A549 (cell line): ENCODE data around the gene ADAMTS12. TPM values are rescaled to one million over a fixed set of nuclear protein-coding genes. Genes with fewer than 3 reads are reported as not detected.

Experiments
- ATAC-seq, 2 experiments: fragments of 200-7000 bp in 1 of 2; fragments of >200 bp in 1 of 2; cut with Nextera tagmentation in 1 of 2; cut with Tn5 transposase in 1 of 2; 3 replicates each; pipeline versions ENCODE4 v1.8.0 to v1.9.1; 2018 to 2020; ENCODE audit warnings: mild to moderate bottlenecking in 1 of 2, moderate library complexity in 1 of 2
- CTCF ChIA-PET: fragments of 300-600 bp; sonication (Branson Sonifier 250); formaldehyde crosslinking; extraction: SDS; loops from one replicate; lab custom pipeline; 2021; ENCODE audit warnings: antibody characterized with exemption, inconsistent platforms; lab: Yijun Ruan, JAX
- POLR2A ChIA-PET: fragments of 350-600 bp; formaldehyde crosslinking; extraction: SDS; loops from one replicate; lab custom pipeline; 2021; ENCODE audit warnings: antibody characterized with exemption, inconsistent platforms; lab: Yijun Ruan, JAX
- DNase-seq, 2 experiments: peaks; one replicate each; pipeline versions ENCODE4 v3.0.0 to v3.0.0-alpha.2; 2011 to 2016; ENCODE audit warnings: low read depth in 1 of 2, low spot score in 1 of 2
- FAIRE-seq: peaks from 2 replicates; lab custom pipeline; 2011; peaks lifted over from hg19 to GRCh38; lab: Jason Lieb, UNC
- H3K27ac ChIP-seq, 2 experiments: fragments of >200 bp; sonication (Bioruptor Twin); formaldehyde crosslinking; 3 replicates each; pipeline ENCODE4 v1.5.1; 2016 to 2017
- H3K4me1 ChIP-seq: fragments of >200 bp; sonication (Bioruptor Twin); formaldehyde crosslinking; 3 replicates; pipeline ENCODE4 v1.6.1; 2016
- H3K4me2 ChIP-seq: fragments of >200 bp; sonication (Bioruptor Twin); formaldehyde crosslinking; 3 replicates; pipeline ENCODE4 v1.6.1; 2016
- H3K4me3 ChIP-seq: fragments of >200 bp; sonication (Bioruptor Twin); formaldehyde crosslinking; 3 replicates; pipeline ENCODE4 v1.5.1; 2016
- H3K9me3 ChIP-seq: fragments of >200 bp; sonication (Bioruptor Twin); formaldehyde crosslinking; 3 replicates; pipeline ENCODE4 v1.6.1; 2016
- BHLHE40 ChIP-seq: IDR thresholded peaks from 2 replicates; pipeline ENCODE4 v1.6.1; 2012; ENCODE audit warnings: low read depth, low read length, inconsistent platforms
- CEBPB ChIP-seq, 2 experiments: fragments of >200 bp in 1 of 2; sonication (Bioruptor Twin) in 1 of 2; formaldehyde crosslinking in 1 of 2; IDR thresholded peaks; 2 replicates each; pipeline ENCODE4 v1.6.1; 2012 to 2016
- CHD2 ChIP-seq: fragments of 150-350 bp; IDR thresholded peaks from 2 replicates; pipeline ENCODE4 v1.6.1; 2014; ENCODE audit warnings: low read length; ENCODE audit not compliant: partially characterized antibody
- EHMT2 ChIP-seq: fragments of 200-600 bp; sonication (generic); IDR thresholded peaks from 2 replicates; pipeline ENCODE4 v1.6.1; 2016; ENCODE audit warnings: antibody characterized with exemption, low read depth, mild to moderate bottlenecking, moderate library complexity
- EP300 ChIP-seq, 2 experiments: fragments of >200 bp; sonication (Bioruptor Twin); formaldehyde crosslinking; IDR thresholded peaks; 2 replicates in 1 of 2; 3 replicates in 1 of 2; pipeline ENCODE4 v1.6.1; 2016 to 2017
- FOSB ChIP-seq: fragments of 250-450 bp; sonication (Bioruptor Pico); IDR thresholded peaks from 2 replicates; pipeline ENCODE4 v1.5.0; 2020; ENCODE audit warnings: mild to moderate bottlenecking, moderate library complexity
- FOSL2 ChIP-seq, 2 experiments: fragments of 450-650 bp in 1 of 2; fragments of >200 bp in 1 of 2; sonication (Bioruptor Twin) in 1 of 2; formaldehyde crosslinking; IDR thresholded peaks; 2 replicates each; pipeline versions ENCODE4 v1.5.0 to v1.6.1; 2016 to 2020; ENCODE audit warnings: mild to moderate bottlenecking in 1 of 2, moderate library complexity in 1 of 2
- FOXS1 ChIP-seq: fragments of 250-450 bp; sonication (Bioruptor Pico); IDR thresholded peaks from 2 replicates; pipeline ENCODE4 v1.5.0; 2020; ENCODE audit warnings: mild to moderate bottlenecking, moderate library complexity
- HDAC2 ChIP-seq: fragments of 200-600 bp; sonication (generic); IDR thresholded peaks from 2 replicates; pipeline ENCODE4 v1.6.1; 2016
- HEYL ChIP-seq: fragments of 250-450 bp; sonication (Bioruptor Pico); IDR thresholded peaks from 2 replicates; pipeline ENCODE4 v1.8.0; 2021; ENCODE audit warnings: mild to moderate bottlenecking, moderate library complexity
- HOXB13 ChIP-seq: fragments of 250-450 bp; sonication (Bioruptor Pico); IDR thresholded peaks from 2 replicates; pipeline ENCODE4 v1.5.0; 2020; ENCODE audit warnings: low read depth, mild to moderate bottlenecking, moderate library complexity
- HOXB5 ChIP-seq: fragments of 250-450 bp; sonication (Bioruptor Pico); IDR thresholded peaks from 2 replicates; pipeline ENCODE4 v1.5.0; 2020; ENCODE audit warnings: mild to moderate bottlenecking, moderate library complexity
- JUN ChIP-seq, 2 experiments: fragments of >200 bp; sonication (Bioruptor Twin); formaldehyde crosslinking; IDR thresholded peaks; 2 replicates in 1 of 2; 3 replicates in 1 of 2; pipeline ENCODE4 v1.6.1; 2016 to 2017
- JUNB ChIP-seq: fragments of >200 bp; sonication (Bioruptor Twin); formaldehyde crosslinking; IDR thresholded peaks from 2 replicates; pipeline ENCODE4 v1.6.1; 2016
- KDM1A ChIP-seq: fragments of 200-600 bp; sonication (generic); IDR thresholded peaks from 2 replicates; pipeline ENCODE4 v1.6.1; 2016; ENCODE audit warnings: low read depth, mild to moderate bottlenecking
- KDM5A ChIP-seq: fragments of 200-600 bp; sonication (generic); IDR thresholded peaks from 2 replicates; pipeline ENCODE4 v1.6.1; 2016; ENCODE audit warnings: antibody characterized with exemption, mild to moderate bottlenecking
- MAZ ChIP-seq: fragments of 150-350 bp; IDR thresholded peaks from 2 replicates; pipeline ENCODE4 v1.6.1; 2014; ENCODE audit warnings: antibody characterized with exemption, low read depth, low read length, borderline replicate concordance
- MYC ChIP-seq: IDR thresholded peaks from 2 replicates; pipeline ENCODE4 v1.6.1; 2012; ENCODE audit warnings: mild to moderate bottlenecking, inconsistent platforms, low read length, improper control_type of control experiment, borderline replicate concordance
- POLR2AphosphoS2 ChIP-seq: conservative IDR thresholded peaks from 2 replicates; pipeline ENCODE4 v1.6.1; 2012; ENCODE audit warnings: low read length, improper control_type of control experiment, inconsistent platforms
- RAD21 ChIP-seq, 2 experiments: fragments of >200 bp in 1 of 2; sonication (Bioruptor Twin) in 1 of 2; formaldehyde crosslinking in 1 of 2; IDR thresholded peaks in 1 of 2; conservative IDR thresholded peaks in 1 of 2; 2 replicates in 1 of 2; 3 replicates in 1 of 2; pipeline ENCODE4 v1.6.1; 2012 to 2018; ENCODE audit warnings: inconsistent platforms in 1 of 2
- RCOR1 ChIP-seq: fragments of 150-350 bp; IDR thresholded peaks from 2 replicates; pipeline ENCODE4 v1.6.1; 2014; ENCODE audit warnings: antibody characterized with exemption, low read length, low read depth
- RFX5 ChIP-seq: fragments of 450-650 bp; IDR thresholded peaks from 2 replicates; pipeline ENCODE4 v1.7.1; 2014; ENCODE audit warnings: antibody characterized with exemption, mild to moderate bottlenecking, moderate library complexity
- SMC3 ChIP-seq: fragments of >200 bp; sonication (Bioruptor Twin); formaldehyde crosslinking; IDR thresholded peaks from 3 replicates; pipeline ENCODE4 v1.6.1; 2018; ENCODE audit warnings: inconsistent platforms
- WGBS: methylation state at CpG from one replicate; pipeline ENCODE4 v1.1.6; 2017; ENCODE audit errors: missing lambda C conversion rate; 5-methylcytosine and 5-hydroxymethylcytosine counted together
- polyA plus RNA-seq, 4 experiments: library from polyadenylated mRNA; depleted of rRNA in 3 of 4; stranded (reverse); fragments of >200 nt; fragmentation: RNase III in 1 of 4; extraction: RNeasy Plus Mini Kit Qiagen cat#74134 plus additional on column Dnase treatment in 1 of 4; gene quantifications; 2 replicates in 3 of 4; 3 replicates in 1 of 4; pipeline ENCODE4 v1.2.3, GENCODE V29; 2011 to 2017
- TF ChIP-seq, protein P1 (sequence below): fragments of 250-450 bp; sonication (Bioruptor Pico); IDR thresholded peaks from 2 replicates; pipeline ENCODE4 v1.5.0; 2020; ENCODE audit warnings: low read depth, mild to moderate bottlenecking, moderate library complexity
- TF ChIP-seq, protein P2 (sequence below): fragments of 200-600 bp; sonication (generic); IDR thresholded peaks from 2 replicates; pipeline ENCODE4 v1.6.1; 2016; ENCODE audit warnings: antibody characterized with exemption, mild to moderate bottlenecking, moderate library complexity

Gene ADAMTS12
- polyA plus RNA-seq, 2 of the 4 experiments (the other 2 are of a cell fraction), result 4.8 to 6.8 TPM

- TF ChIP-seq KDM1A (no peak), CEBPB (IDR thresholded peaks at IDR 0.05) (peak in 1 of 2 experiments; percentile 63; a peak in 2 of 4 replicates)
- TF ChIP-seq, all 56 proteins: peak for 1
- H3K4me2 ChIP-seq, result no peak overlapping the region
- H3K4me3 ChIP-seq, result no peak overlapping the region
- ChIA-PET POLR2A (no interaction called here), CTCF (interaction anchor here (0.7 to 1.4 kb wide), 2 partner anchors 41 to 141 kb away, joined by 3 read pairs; no protein-coding TSS in a partner anchor)
- DNase-seq, result no peak
- FAIRE-seq, result no peak
- no peak for ATAC-seq
- H3K4me1 ChIP-seq, result peaks cover 5% of the 10 kb centered on the region; the same call in 2 of the 3 replicates
- H3K27ac ChIP-seq, result no peak overlapping the region
- 75% methylated on average over 18 of the region's 19 CpGs for WGBS
- H3K9me3 ChIP-seq, result no peaks in the 10 kb centered on the region
These were observed 97.8 kb downstream of the ADAMTS12 start for GRCh38 chr5:33793836-33794549.

GRCh38 chr5:33793276-33793675 lies 98.5 kb downstream of the ADAMTS12 start:
- FAIRE-seq, result no peak
- no peak for TF ChIP-seq FOSB
- no peak for TF ChIP-seq SMC3
- TF ChIP-seq BHLHE40, result no peak
- no peak for TF ChIP-seq FOXS1
- TF ChIP-seq HDAC2, result no peak
- TF ChIP-seq CHD2, result no peak
- TF ChIP-seq MAZ, result no peak
- TF ChIP-seq, protein P1, sequence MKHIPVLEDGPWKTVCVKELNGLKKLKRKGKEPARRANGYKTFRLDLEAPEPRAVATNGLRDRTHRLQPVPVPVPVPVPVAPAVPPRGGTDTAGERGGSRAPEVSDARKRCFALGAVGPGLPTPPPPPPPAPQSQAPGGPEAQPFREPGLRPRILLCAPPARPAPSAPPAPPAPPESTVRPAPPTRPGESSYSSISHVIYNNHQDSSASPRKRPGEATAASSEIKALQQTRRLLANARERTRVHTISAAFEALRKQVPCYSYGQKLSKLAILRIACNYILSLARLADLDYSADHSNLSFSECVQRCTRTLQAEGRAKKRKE (CRISPR knock-in tag), result no peak
- no peak for TF ChIP-seq POLR2AphosphoS2
- TF ChIP-seq HEYL (CRISPR knock-in tag), result no peak
- WGBS, result 91% methylated on average over 1 of the region's 1 CpG

DNA sequence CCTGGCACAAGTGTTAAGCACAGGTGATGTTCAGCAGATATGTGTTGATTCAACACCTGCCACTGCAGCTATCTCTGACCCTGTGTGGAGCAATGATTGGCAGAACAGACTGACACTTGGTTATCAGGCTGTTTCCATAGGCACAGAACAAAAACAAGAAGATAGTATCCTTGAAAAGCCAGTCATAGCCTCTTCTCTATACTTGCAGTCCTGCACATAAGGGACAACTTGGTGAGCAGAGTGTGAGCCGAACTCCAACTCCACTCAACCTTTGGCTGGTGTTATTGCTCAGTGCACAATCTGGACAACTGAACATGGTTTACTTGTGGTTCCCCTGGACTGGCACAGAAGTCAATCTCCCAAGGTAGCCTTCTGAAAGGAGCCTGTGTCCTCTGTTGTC lies 99.2 kb downstream of the ADAMTS12 start:
- Histone ChIP-seq H3K4me2 (no peak overlapping the region), H3K4me1 (peaks cover 10% of the 10 kb centered on the region; the same call in 2 of the 3 replicates), H3K27ac (no peak overlapping the region), H3K4me3 (no peak overlapping the region), H3K9me3 (no peaks in the 10 kb centered on the region)
- DNase-seq, result no peak
- ATAC-seq, result no peak
- no peak for FAIRE-seq
- TF ChIP-seq MYC, result no peak
- 53% methylated on average over 1 of the region's 1 CpG for WGBS
- CTCF ChIA-PET, result interaction anchor here (2.0 kb wide), 1 partner anchor 177 kb away, joined by 4 read pairs; no protein-coding TSS in a partner anchor
- POLR2A ChIA-PET, result no interaction called here

More at GRCh38 chr5:33793276-33793675, 98.5 kb downstream of the ADAMTS12 start:
- POLR2A ChIA-PET, result no interaction called here
- Histone ChIP-seq H3K4me1 (peaks cover 10% of the 10 kb centered on the region; the same call in 2 of the 3 replicates), H3K27ac (no peak overlapping the region), H3K4me2 (no peak overlapping the region), H3K9me3 (no peaks in the 10 kb centered on the region), H3K4me3 (no peak overlapping the region)
- no peak for DNase-seq
- CTCF ChIA-PET, result interaction anchor here (1.4 kb wide), 1 partner anchor 142 kb away, joined by 3 read pairs; no protein-coding TSS in a partner anchor
- ATAC-seq, result no peak

- WGBS, result 43% methylated on average over 5 of the region's 5 CpGs
- Histone ChIP-seq H3K27ac (peak overlapping the region; percentile 55 to 60; a peak in 5 of 6 replicates), H3K4me1 (peaks cover 10% of the 10 kb centered on the region; the same call in 2 of the 3 replicates), H3K4me2 (0 out of 3 replicates have a peak overlapping the region, but pooled peaks have one; percentile 26), H3K9me3 (no peaks in the 10 kb centered on the region; the same call in 2 of the 3 replicates), H3K4me3 (no peak overlapping the region)
- no peak for DNase-seq
- CTCF ChIA-PET, result no interaction called here
- no peak for ATAC-seq
- no peak for FAIRE-seq
- POLR2A ChIA-PET, result no interaction called here
- TF ChIP-seq, protein P2, sequence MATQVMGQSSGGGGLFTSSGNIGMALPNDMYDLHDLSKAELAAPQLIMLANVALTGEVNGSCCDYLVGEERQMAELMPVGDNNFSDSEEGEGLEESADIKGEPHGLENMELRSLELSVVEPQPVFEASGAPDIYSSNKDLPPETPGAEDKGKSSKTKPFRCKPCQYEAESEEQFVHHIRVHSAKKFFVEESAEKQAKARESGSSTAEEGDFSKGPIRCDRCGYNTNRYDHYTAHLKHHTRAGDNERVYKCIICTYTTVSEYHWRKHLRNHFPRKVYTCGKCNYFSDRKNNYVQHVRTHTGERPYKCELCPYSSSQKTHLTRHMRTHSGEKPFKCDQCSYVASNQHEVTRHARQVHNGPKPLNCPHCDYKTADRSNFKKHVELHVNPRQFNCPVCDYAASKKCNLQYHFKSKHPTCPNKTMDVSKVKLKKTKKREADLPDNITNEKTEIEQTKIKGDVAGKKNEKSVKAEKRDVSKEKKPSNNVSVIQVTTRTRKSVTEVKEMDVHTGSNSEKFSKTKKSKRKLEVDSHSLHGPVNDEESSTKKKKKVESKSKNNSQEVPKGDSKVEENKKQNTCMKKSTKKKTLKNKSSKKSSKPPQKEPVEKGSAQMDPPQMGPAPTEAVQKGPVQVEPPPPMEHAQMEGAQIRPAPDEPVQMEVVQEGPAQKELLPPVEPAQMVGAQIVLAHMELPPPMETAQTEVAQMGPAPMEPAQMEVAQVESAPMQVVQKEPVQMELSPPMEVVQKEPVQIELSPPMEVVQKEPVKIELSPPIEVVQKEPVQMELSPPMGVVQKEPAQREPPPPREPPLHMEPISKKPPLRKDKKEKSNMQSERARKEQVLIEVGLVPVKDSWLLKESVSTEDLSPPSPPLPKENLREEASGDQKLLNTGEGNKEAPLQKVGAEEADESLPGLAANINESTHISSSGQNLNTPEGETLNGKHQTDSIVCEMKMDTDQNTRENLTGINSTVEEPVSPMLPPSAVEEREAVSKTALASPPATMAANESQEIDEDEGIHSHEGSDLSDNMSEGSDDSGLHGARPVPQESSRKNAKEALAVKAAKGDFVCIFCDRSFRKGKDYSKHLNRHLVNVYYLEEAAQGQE, result no peak
- TF ChIP-seq EHMT2 (no peak), FOSB (no peak), HDAC2 (no peak), KDM1A (no peak), POLR2AphosphoS2 (no peak), JUNB (no peak), EP300 (IDR thresholded peaks at IDR 0.05) (no peak), HOXB5 (no peak), FOSL2 (IDR thresholded peaks at IDR 0.05) (no peak), FOSL2 (CRISPR knock-in tag; IDR thresholded peaks at IDR 0.05) (no peak), RAD21 (conservative IDR thresholded peaks at IDR 0.05 in 1 of 2, IDR thresholded peaks at IDR 0.05 in 1 of 2) (no peak), RCOR1 (no peak), HOXB13 (CRISPR knock-in tag) (no peak), KDM5A (no peak), JUN (IDR thresholded peaks at IDR 0.05) (no peak), RFX5 (no peak)
- TF ChIP-seq, all 56 proteins: peak for 0
These were observed 102.2 kb downstream of the ADAMTS12 start for GRCh38 chr5:33789567-33789957.
